ENCODE results near the gene ADAMTS9.
A peak's percentile ranks its signal among the peaks of the same experiment; 100 is the strongest.

Gene ADAMTS9

DNA sequence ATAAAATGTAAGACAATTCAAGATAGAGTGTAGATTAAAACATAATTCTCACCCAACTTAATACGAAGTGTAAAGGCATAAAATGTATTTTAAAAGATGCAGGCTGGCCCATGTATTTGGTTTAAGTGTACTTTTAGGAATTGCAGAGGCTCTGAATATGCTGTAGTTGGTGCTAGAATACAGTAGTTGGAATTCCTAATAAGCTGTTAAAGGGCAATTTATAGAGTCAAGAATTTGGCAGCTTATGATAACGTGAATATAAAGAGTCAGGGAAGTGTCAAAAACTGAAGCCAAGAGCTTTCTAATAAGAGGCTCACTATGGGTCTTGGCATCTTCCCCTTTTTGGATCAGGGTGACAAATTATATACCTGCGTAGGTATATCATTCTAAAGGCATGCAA, 36.5 kb downstream of the ADAMTS9 start:
- no peak for DNase-seq

DNA sequence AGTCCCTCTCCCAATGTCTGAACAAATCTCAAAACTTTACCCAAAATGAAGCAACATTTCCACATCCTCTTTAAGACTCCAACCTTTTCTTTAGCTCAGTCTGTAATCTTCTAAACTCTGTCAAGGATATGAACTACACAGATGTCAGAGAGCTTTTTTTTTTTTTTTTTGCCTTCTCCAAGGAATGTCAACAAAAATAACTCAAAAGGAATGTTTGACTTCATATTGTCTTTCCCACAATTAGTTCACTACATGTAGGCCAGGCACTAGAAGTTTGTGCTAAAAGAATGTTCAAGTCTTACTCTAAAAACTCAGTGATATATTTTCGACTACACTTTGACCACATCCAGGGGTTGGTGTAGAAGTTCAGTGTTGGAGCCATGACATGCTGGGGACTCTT, 37.1 kb downstream of the ADAMTS9 start:
- DNase-seq = peak; percentile 83

DNA sequence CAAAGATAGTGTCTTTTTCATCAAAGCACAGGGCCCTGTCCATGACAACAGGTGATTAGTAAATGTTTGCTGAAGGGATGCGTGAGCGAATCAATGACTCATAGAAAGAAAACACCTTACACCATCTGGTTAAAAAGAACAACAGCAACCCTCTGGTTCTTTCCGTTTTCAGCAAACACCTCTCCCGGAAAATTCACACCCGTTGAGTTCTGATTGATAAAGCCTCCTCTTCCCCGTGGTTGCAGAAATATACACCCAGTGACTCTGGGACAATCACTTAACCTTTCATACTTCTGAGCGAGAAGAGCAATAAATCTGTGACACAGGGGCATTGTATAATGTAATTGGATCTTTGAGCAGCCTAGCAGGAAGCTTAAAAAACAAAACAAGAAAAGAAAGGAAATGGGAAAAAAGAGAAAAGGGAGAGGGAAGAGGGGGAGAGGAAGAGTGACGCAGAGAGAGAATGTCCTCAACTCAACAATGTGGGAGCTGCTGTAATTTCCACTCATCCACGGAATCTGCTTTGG, 37.6 kb downstream of the ADAMTS9 start:
- peak; percentile 7 for DNase-seq

DNA sequence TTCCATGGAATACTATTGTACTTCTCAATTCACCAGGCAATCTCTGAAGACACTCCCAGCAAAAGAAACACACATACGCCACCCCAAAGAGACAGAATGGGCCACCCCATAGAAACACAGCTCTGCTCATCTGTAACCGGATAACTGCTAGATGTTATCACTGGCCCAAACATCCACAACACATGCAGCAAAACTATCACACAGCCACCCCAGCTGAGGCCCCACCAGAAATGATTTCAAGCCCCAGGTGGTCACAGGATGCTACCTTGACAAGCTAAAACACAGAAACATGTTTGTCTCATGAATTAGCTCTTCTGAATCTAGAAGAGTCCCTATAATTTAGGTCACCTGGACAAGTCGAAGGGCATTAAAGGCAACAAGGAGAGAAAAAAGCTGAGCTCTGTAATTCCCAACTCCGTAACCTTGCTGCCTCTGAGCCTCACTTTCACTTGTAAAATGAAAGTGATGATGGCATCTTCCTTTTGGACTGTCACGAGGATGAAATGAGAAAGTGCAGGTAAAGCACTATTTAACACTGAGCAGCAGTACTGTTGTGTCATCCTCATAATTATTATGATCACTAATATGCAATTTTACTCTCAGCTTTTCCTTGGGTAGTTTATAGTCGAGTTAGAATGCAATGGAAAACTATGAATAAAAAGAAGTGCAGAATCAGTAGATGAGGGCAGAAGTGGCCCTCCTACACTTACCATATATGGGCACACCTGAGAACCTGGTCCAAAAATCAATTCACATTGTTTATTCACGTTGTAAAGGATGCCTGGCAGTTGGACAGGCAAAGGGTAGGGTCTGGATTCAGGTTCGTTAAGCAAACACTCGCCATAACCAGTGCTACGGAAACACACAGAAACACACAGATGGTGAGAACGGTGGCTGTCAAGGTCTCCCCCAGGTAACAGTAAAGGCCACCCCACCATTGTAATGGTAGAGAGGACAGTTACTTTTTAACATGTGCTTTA, 38.6 kb downstream of the ADAMTS9 start:
- no peak for DNase-seq

GRCh38 chr3:64647825-64648224, 40.0 kb downstream of the ADAMTS9 start:
- no peak for DNase-seq

DNA sequence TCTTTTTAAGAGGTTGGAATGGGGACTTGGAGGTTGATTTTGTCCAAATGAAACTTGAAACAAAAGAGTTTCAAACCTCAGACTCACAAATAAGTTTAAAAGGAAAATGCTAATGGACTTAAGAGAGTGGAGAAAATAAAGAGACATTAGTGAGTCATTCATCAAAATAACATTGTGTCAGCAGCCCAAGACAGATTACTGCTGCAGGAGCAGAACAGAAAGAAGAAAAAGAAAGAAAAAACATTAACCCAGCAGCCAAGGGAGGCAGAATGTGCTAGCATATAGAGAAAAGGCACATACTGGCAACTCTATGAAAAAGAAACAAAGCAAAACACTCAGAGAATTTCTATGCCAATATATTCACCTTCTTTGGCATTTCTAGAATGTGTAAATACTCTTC, 42.6 kb downstream of the ADAMTS9 start:
- DNase-seq = peak; percentile 44

DNA sequence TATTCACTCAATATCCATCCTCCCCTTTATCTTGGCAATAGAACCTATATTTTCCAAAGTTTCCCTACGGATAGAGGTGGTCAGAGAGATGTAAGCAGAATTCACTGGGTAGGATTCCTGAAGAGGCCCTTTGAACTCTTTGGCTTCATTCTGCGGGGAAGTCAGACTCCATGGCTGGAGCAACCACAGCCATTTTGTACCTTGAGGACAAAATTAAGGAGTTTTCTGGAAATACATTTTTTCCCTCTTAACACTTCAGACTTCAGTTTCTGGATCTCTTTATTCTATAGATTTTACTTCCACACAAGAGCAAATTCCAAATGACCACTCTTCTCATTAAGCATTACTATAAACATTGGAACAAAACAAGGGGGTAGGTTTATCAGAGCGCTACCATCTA, 43.3 kb downstream of the ADAMTS9 start:
- DNase-seq = no peak

DNA sequence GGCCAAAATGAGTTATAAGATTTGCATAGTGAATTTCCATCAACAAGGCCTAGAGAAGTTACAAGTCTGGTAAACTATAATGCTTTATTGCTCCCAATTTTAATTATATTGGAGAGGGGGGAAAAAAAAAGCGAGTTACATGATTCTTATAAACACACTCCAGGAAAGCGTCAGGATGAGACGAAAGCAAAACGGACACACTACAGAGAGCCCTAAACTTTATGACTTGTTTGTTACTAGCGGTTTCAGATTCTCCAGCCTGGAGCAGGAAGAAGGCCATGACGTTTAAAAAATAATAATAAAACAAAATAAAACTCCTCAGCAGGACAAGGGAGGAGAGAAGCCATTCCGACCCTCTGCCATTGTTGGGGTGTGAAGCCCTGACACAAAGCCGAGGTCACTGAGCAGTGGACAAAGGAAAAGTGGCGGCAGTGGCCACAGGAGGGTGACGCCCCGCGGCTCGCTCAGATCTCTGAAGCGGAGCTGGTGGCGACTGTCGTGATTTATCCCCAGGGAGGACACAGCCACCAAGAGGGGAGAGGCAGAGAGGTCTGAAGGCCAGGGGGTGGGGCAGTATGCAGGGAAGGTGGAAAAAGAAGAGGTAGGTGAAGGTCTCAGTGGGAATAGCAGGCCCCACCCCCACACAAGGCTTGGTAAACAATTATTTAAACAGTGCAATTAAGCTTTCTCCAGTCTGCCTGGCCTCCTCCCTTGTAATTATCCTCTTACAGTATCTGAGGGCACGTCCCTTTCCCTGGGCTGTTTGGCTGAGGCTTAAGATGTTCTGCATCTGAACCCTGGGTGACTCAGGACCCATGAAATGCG, 45.3 kb downstream of the ADAMTS9 start:
- no peak for DNase-seq

DNA sequence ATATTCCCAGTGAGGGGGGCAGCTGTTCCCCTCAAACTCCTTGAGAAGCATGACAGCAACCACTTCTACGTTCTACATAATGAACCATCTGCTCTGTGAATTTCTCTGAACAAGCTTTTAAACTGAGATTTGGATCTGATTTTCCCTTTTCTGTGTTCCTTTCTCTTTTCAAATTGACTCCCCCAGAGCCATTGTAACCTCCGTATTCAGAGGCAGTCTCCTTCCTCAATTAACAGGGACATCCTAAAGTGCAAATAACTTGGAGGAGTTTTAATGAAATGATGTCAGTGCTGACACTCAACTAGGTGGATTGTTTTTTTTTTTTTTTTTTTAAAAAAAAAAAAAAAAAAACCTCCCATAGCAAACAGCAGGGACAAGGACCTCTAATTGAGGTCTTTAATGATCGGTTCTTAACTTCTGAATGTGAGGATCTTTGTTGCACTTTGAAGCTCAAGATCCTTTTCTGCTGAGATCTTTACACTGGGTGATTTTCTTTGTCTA, 48.8 kb downstream of the ADAMTS9 start:
- DNase-seq = no peak

DNA sequence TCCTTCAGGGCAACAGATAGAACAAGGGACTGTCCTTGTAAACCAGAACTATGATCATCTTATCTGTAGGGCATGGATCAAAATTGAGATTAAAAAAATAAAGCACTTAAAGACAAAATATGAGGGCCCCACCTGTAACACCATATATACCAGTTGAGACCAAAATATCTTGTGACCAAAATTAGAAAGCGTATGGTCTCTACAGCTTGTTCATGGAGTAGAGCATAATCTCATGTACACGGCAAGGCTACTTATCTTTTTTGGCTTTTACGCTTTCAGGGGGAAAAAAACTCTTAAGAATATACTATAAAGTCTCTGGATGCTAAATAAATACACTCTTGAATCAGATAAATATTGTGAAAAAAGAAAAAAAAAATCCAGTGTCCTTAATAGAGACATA, 49.3 kb downstream of the ADAMTS9 start:
- no peak for DNase-seq

GRCh38 chr3:64634417-64634816, 53.4 kb downstream of the ADAMTS9 start:
- DNase-seq = no peak

- no peak for DNase-seq
Observed at GRCh38 chr3:64631951-64632350, 55.8 kb downstream of the ADAMTS9 start.

DNA sequence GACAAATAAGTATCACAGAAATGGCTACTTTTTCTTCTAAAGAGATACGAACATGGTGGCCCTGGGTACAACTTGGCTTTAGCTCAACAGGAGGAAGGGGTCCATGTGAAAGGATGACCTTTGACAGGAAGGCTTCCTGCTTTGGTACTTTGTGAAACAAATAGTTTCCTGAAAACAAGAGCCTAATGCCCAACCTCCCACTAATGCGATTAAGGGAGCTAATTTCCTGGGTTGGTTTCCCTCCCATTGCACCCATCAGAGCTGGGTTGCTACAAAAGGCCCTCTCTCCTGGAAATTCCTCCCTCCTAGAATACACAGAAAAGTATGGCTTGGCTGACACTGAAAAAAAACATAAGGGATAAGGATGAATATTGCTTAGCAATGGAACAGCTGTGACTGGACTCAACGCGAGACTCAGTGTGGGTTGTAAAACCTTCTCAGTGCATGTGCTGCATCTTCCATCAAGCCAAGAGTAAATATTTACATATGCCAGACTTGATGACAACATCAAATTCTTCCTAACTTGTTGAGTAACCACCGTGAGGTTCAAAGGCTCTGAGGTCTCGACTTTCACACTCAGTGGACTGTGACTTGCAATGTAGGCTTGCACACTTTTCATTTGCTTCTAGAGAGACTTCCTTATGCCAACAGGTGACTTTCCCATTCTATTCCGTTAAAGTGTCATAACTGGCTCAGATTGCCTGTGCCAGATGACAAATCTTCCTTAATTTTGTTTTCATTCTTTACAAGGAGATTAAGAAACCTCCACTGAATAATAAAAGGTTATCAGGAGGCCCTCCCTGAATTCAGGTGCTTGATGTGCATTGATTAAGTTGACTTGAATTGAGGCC, 60.1 kb downstream of the ADAMTS9 start:
- no peak for DNase-seq

DNA sequence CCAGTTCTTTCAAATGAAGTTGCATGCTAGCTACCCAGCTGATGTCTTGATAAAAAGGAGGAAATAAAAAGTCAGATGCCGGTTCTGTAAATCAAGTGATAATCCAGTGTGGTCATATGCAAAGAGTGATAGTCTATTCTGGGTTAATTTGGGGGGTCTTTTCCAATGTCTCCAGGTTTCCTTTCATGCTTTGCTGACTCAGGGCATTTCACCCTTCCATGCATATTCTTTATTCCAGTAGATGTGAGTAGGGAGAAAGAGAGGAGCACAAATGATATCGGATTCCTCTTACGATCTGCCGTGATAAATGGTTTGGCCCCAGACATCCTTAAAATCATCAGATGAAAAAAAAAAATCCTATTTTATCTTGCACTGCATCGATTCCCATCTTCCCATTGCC, 60.8 kb downstream of the ADAMTS9 start:
- DNase-seq = no peak

GRCh38 chr3:64625381-64625780, 62.4 kb downstream of the ADAMTS9 start:
- DNase-seq = no peak

- peak; percentile 6 for DNase-seq
Observed at GRCh38 chr3:64623125-64623524, 64.7 kb downstream of the ADAMTS9 start.

DNA sequence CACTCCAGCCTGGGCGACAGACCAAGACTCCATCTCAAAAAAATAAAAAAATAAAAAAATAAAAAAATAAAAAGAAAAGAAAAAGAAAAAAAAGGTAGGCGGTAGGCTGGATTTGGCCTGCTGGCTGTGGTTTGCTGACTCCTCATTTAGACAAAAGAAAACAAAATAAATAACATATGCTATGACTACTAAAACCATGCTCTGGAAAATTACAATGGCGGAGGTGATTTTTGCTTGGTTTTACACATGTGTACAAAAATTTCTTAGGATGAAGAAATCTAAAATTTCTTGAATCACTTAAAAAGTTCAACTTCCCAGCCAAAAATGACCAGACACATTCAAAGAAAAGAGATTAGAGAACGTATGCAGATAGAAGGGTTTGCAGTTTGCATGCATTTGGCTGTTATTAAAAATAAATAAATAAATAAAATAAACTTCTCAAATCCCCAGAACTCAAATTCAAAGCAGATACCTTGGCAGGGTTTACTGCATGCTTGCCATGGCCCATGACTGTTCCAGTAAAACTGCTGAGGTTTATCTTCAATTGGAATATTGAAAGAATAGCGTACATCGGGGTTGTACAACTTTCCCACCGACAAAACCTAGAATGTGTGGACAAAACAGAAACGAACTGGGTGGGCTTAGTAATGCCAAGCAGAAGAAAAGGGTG, 65.9 kb downstream of the ADAMTS9 start:
- no peak for DNase-seq

DNA sequence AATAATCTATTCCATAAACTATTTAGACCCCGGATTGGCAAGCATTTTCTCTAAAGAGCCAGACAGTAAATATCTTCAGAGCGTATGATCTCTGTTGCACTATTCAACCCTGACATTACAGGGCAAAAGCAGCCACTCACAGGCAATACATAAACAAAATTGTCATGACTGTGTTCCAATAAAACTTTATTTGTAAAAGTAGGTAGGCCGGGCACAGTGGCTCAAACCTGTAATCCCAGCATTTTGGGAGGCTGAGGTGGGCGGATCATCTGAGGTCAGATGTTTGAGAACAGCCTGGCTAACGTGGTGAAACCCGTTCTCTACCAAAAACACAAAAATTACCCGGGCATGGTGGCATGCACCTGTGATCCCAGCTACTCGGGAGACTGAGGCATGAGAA, 66.5 kb downstream of the ADAMTS9 start:
- no peak for DNase-seq

- no peak for DNase-seq
Observed at GRCh38 chr3:64620020-64620419, 67.8 kb downstream of the ADAMTS9 start.

DNA sequence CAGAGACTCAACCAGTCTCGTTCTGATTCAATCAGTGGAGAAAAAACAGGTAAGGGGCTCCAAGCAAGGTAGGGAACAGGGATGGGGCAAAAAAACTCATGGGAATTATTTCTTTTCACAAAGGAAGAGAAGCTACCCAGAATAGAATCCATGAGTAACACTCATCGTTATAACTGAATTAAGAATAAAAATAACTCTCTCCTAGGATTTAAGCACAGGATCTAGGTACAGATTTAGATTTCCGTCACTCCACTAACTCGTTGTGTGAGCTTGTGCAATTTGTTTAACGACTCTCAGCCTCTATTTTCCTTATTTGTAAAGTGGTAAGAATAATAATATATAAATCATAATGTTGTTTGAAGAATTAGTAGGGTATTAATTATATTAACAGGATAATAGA, 68.6 kb downstream of the ADAMTS9 start:
- DNase-seq = no peak

DNA sequence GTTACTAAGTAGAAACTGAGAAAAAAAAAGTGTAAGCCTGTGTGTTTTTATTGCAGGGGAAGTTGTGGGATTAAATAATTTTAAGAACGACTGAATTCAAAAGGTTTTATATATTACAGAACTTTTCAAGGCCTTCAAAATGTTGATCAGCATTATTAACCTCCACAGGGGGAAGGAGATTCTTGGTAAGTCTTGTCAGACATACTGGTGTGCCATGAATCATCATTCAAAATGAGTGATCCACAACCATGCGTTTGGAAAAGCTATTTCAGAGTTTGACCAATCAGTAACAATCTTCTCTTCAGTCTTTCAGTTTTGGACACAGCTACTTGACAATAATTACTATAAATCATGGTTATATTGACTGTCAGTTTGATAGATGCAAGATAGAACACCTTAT, 70.2 kb downstream of the ADAMTS9 start:
- no peak for DNase-seq

DNA sequence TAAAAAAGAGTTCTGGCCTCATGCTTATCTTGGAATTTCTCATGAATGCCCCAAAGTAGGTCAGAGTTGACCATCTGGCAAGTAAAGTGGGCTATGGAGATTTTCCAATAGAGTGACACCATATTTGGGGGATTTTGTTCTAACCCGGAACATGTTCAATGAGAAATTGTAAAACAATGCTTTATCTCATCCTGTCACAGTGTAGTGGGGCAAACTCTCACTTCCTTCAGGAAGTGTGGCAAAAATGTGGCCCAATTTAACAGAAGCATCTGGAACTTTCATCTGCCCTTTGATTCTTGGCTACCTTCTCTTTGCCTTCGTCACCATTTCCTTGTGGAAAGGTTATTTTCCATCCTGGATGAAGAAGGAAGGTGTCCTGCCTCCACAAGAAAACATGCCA, 70.8 kb downstream of the ADAMTS9 start:
- DNase-seq = no peak

All from fibroblast of skin of back (primary cell).